Naive thymus-derived CD8-positive, alpha-beta T cell (primary cell): Measurements from ENCODE around the gene GNAI3. TPM values are rescaled to one million over a fixed set of nuclear protein-coding genes. Genes with fewer than 3 reads are reported as not detected.

Source experiments
- ATAC-seq, 2 donors: fragments of 150-1000 bp; cut with Tn5 transposase in 1 of 2; sonication (Bioruptor Pico), chemical (Tn5 transposase) in 1 of 2; 1 replicate in 1 of 2; 2 replicates in 1 of 2; pipeline ENCODE4 v1.10.0; 2021; ENCODE audit warnings: mild to moderate bottlenecking in 2 of 2, moderate library complexity in 2 of 2
- POLR2A ChIA-PET: fragments of 350-600 bp; sonication (Branson Sonifier 250); formaldehyde crosslinking; loops from one replicate; lab custom pipeline; 2021; ENCODE audit warnings: antibody characterized with exemption; lab: Charles Lee
- DNase-seq, 10 donors: peaks; one replicate each; pipeline versions ENCODE4 v3.0.0 to v3.0.0-alpha.2; 2020 to 2022
- H3K27ac Mint-ChIP-seq, 10 donors: one replicate each; pipeline ENCODE4 v1.8.0; 2020 to 2022; ENCODE audit warnings: mild to moderate bottlenecking in 10 of 10, mixed read lengths in 10 of 10, moderate library complexity in 4 of 10, inconsistent platforms in 1 of 10
- H3K27me3 Mint-ChIP-seq, 5 donors: one replicate each; pipeline ENCODE4 v1.8.0; 2021 to 2022; ENCODE audit warnings: mixed read lengths in 5 of 5
- H3K36me3 Mint-ChIP-seq, 3 donors: one replicate each; pipeline ENCODE4 v1.8.0; 2020 to 2022; ENCODE audit warnings: mixed read lengths in 3 of 3, mild to moderate bottlenecking in 2 of 3, inconsistent platforms in 1 of 3
- H3K4me1 Mint-ChIP-seq, 4 donors: one replicate each; pipeline ENCODE4 v1.8.0; 2021 to 2022; ENCODE audit warnings: mixed read lengths in 4 of 4
- H3K4me3 Mint-ChIP-seq, 10 donors: one replicate each; pipeline ENCODE4 v1.8.0; 2020 to 2022; ENCODE audit warnings: mild to moderate bottlenecking in 10 of 10, mixed read lengths in 10 of 10, moderate library complexity in 6 of 10, inconsistent platforms in 1 of 10
- H3K9me3 Mint-ChIP-seq, 9 donors: one replicate each; pipeline ENCODE4 v1.8.0; 2020 to 2022; ENCODE audit warnings: mixed read lengths in 9 of 9, mild to moderate bottlenecking in 3 of 9, inconsistent platforms in 1 of 9, moderate library complexity in 1 of 9
- polyA plus RNA-seq, 3 donors: library from polyadenylated mRNA; unstranded; fragments of 300-500 nt; fragmentation: Illumina TruSeq; gene quantifications; one replicate each; pipeline ENCODE4 v1.2.3, GENCODE V29; 2021
- total RNA-seq, 8 experiments: library from RNA in 2 of 8; stranded (reverse) in 2 of 8; gene quantifications; one replicate each; pipeline ENCODE4 v1.2.3 and lab custom pipeline; 2021 to 2026

Gene GNAI3
- total and polyA plus RNA-seq, 5 experiments from 2014 or later: 6.8 to 7.7 (median 7.3) TPM

DNA sequence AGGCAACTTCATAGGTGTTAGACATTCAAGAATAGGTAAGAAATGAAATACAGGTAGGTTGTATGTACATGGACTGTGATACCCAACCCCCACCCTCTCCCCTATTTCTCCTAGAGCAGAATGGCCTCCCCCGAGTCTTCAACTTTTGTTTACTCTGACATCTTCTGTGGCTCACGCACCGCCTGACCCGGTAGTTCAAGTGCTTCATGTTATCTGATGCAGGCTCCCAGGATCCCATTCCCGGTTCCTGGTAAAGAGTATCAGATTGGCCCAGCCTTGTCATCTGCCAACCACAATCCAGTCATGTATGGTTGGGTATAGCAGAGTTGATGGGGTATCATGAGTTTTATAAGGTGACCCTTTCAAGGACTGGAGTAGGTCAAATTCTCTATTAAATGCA lies 9.1 kb downstream of the GNAI3 start:
- Mint-ChIP-seq H3K27ac (peak overlapping the region in 1 of 10 donors; percentile 35), H3K27me3 (no peaks in the 10 kb centered on the region), H3K9me3 (no peaks in the 10 kb centered on the region), H3K4me3 (peak overlapping the region in 2 of 10 donors; percentile 23 to 26), H3K36me3 (peaks cover 0 to 19% (median 0%) of the 10 kb centered on the region in 3 donors), H3K4me1 (peaks cover 33 to 92% (median 85%) of the 10 kb centered on the region in 4 donors)
- POLR2A ChIA-PET: no interaction called here
- DNase-seq (no peak), ATAC-seq (no peak)

DNA sequence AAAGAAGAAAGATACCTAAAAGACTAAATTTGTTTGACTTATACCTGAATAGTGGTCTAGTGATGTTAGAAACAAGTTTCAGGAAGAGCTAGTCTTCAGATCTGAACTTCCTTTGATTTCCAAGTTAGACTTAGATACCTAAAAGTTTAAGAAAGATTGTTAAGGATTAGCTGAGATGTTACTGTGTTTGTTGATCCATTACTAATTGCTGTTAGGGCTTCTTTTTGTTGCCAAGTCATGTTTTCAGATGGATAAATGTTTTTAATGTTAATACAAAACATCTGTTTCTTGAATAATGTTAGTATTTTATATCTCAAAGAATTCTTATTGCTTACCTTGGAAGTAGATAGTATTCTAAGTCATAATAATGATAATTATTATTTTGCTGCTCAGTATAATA lies 11.6 kb downstream of the GNAI3 start:
- POLR2A ChIA-PET: interaction anchor here (0.6 to 2.1 kb wide), 3 partner anchors 11 to 65 kb away, joined by 3 to 11 read pairs (median 4); partner anchors contain the start of gene GNAI3
- Mint-ChIP-seq H3K27me3 (no peaks in the 10 kb centered on the region), H3K4me3 (peak overlapping the region in 4 of 10 donors; percentile 17 to 45 (median 26)), H3K27ac (peak overlapping the region in 7 of 10 donors; percentile 2 to 58 (median 25)), H3K9me3 (no peaks in the 10 kb centered on the region), H3K4me1 (peaks cover 27 to 90% (median 87%) of the 10 kb centered on the region in 4 donors), H3K36me3 (peaks cover 0 to 4% (median 0%) of the 10 kb centered on the region in 3 donors)
- ATAC-seq (no peak), DNase-seq (no peak)

DNA sequence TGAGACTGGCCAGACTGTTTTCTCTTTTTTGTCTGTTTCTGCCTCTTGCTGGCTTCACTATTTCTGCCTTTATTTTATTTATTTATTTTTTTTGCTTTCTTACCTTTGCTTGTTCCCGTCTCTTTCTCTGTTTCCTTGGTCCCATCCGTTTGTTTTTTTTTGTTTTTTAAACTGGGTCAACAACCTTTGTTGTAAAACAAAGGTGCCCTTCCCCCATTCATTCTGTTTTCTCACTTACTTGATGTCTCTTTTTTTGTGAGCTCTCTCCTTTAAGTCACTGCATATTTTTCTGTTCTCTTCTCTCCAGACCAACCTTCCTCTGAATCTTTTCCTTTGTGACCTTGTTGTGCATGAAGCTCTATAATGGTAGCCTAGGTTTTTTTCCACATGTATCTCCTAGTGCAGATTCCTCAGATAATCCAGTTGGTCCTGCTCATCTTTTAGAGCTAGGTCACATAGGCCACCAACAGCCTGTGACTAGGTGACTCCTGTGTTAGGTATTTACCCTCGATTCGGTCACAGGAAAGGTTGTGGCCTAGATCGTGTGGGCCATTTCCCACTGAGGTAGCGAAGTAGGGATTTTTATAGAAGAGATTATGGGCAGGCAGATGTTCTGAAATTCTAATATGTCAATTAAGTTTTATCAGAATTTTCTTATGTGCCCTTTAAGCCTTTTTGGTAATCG lies 15.9 kb downstream of the GNAI3 start:
- Mint-ChIP-seq H3K9me3 (no peaks in the 10 kb centered on the region), H3K36me3 (no peaks in the 10 kb centered on the region), H3K27me3 (no peaks in the 10 kb centered on the region), H3K27ac (peak overlapping the region in 4 of 10 donors; percentile 6 to 37 (median 15)), H3K4me1 (peaks cover 31 to 81% (median 70%) of the 10 kb centered on the region in 4 donors), H3K4me3 (peak overlapping the region in 2 of 10 donors; percentile 0 to 12)
- no peak for DNase-seq
- ATAC-seq: no peak
- POLR2A ChIA-PET: interaction anchor here (1.0 kb wide), 1 partner anchor 15 kb away, joined by 3 read pairs; no protein-coding TSS in a partner anchor

DNA sequence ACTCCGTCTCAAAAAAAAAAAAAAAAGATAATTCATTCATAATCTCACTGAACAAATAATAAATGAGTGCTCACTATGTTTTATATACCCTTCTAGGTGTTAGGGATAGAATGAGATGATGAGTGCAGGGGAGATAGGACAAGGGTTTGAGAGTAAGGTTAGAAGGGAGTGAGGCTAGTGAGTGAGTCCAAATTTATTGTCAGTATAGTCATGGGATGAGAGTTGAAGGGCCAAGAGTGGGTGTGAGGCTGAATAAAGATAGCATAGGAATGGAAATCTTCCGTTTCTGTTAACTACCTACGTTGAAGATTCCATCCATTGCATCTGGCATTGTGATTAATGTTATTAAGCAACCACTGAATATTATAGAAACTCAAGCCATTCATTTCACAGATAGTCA lies 16.8 kb downstream of the GNAI3 start:
- Mint-ChIP-seq H3K9me3 (no peaks in the 10 kb centered on the region), H3K4me3 (no peak overlapping the region), H3K27me3 (no peaks in the 10 kb centered on the region), H3K4me1 (peaks cover 27 to 73% (median 61%) of the 10 kb centered on the region in 4 donors), H3K36me3 (no peaks in the 10 kb centered on the region), H3K27ac (peak overlapping the region in 2 of 10 donors; percentile 44 to 54)
- POLR2A ChIA-PET: no interaction called here
- ATAC-seq (no peak), DNase-seq (no peak)

DNA sequence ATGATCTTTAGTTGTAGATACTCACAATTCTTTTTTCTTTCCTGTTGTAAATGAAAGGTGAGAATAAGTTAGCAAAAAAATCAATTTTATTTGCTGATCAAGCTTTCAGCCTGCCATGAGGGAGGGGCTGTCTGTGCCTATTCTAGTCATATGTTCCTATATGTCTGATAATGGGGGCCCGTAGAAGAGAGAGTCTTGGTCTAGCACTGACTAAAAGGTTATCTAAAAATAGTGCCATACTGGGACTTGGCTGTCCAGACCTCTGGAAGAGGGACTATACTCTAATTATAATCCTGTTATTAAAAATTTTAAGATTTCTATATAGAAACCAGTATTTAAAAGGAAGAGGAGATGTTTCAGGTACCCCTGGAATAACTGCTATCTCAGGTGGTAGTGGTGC lies 18.6 kb downstream of the GNAI3 start:
- H3K27me3 Mint-ChIP-seq: no peaks in the 10 kb centered on the region
- POLR2A ChIA-PET: no interaction called here
- H3K27ac Mint-ChIP-seq: peak overlapping the region in 2 of 10 donors; percentile 0 to 49

DNA sequence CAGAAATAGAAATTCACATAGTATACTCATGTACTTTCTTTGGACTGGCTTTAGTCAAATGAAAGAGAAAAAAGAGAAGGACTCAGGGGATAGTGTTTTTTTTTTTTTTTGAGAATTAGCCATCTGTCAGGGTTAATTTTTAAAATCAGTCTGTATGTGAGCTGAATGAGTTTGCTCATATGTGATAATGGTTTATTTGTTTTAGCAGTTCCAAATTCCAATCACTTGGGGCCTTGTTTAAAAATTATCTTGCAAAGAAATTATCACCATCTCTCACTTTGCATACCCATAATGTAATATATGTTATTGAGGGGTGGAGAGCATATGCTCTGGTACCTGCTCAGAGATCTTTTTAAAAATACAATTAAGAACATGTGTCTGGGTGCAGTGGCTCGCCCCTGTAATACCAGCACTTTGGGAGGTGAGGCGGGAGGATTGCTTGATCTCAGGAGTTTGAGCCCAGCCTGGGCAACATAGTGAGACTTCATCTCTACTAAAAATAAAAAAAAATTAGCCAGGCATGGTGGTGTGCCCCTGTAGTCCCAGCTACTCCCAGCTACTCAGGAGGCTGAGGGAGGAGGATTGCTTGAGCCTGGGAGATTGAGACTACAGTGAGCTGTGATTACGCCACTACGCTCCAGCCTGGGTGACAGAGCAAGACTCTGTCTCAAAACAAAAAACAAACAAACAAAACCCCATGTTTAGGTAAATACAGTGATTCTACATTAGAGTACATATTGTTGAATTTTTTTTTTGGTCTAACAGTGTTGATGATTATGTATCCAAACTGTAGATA lies 19.7 kb downstream of the GNAI3 start:
- peaks cover 0 to 6% (median 0%) of the 10 kb centered on the region in 3 donors for H3K36me3 Mint-ChIP-seq
- H3K9me3 Mint-ChIP-seq: no peaks in the 10 kb centered on the region

More for the DNA sequence above, 18.6 kb downstream of the GNAI3 start:
- peaks cover 21 to 56% (median 45%) of the 10 kb centered on the region in 4 donors for H3K4me1 Mint-ChIP-seq
- no peaks in the 10 kb centered on the region for H3K9me3 Mint-ChIP-seq
- no peak overlapping the region for H3K4me3 Mint-ChIP-seq
- H3K36me3 Mint-ChIP-seq: no peaks in the 10 kb centered on the region
- DNase-seq: no peak
- no peak for ATAC-seq

DNA sequence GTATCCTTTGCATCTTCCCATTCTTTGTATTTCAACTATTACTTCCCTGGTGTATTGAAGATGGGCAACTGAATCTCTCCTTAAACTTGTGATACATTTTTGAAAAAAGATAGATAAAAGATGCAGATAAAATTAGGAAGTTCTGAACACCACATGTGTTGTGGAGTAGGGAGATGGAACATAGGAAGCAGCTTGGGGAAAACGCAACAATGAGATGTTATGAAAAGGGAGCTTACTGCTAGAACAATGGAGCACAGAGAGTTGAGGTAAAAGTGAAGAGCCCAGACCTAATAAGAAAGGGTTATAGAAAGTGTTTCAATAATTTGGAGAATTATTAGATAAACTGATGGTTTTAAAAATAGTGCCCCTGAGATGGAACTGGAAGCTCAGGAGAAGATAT lies 20.9 kb downstream of the GNAI3 start:
- no peak overlapping the region for H3K4me3 Mint-ChIP-seq
- ATAC-seq (no peak), DNase-seq (no peak)
- peaks cover 24 to 45% (median 40%) of the 10 kb centered on the region in 4 donors for H3K4me1 Mint-ChIP-seq
- no peaks in the 10 kb centered on the region for H3K9me3 Mint-ChIP-seq
- POLR2A ChIA-PET: interaction anchor here (0.6 kb wide), 1 partner anchor 26 kb away, joined by 4 read pairs; no protein-coding TSS in a partner anchor
- peaks cover 0 to 13% (median 0%) of the 10 kb centered on the region in 3 donors for H3K36me3 Mint-ChIP-seq
- no peaks in the 10 kb centered on the region for H3K27me3 Mint-ChIP-seq
- no peak overlapping the region for H3K27ac Mint-ChIP-seq

More for the DNA sequence above, 19.7 kb downstream of the GNAI3 start:
- H3K4me3 Mint-ChIP-seq: no peak overlapping the region
- peak overlapping the region in 3 of 10 donors; percentile 16 to 70 (median 62) for H3K27ac Mint-ChIP-seq
- DNase-seq (no peak), ATAC-seq (no peak)
- H3K4me1 Mint-ChIP-seq: peaks cover 29 to 55% (median 45%) of the 10 kb centered on the region in 4 donors
- POLR2A ChIA-PET: interaction anchor here (0.6 to 0.7 kb wide), 2 partner anchors 40 to 205 kb away, joined by 3 to 5 read pairs; no protein-coding TSS in a partner anchor
- H3K27me3 Mint-ChIP-seq: no peaks in the 10 kb centered on the region

DNA sequence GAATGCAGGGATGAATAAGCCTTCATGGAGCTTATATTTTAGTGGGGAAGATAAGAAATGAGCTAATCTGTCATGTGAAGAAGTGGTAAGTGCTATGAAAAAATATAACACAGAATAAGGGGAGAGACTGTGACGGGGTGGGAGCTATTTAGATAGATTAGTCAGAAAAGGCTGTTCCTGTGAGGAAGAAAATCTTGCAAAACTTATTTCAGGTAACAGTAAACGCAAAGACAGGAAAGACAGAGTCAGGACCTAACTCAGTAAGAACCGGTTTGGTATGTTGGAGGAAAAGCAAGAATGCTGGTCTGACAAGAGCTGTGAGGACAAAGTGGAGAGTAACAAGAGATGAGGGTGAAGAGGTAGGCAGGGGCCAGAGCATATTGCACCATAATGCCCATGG lies 22.0 kb downstream of the GNAI3 start:
- H3K36me3 Mint-ChIP-seq: peaks cover 0 to 20% (median 0%) of the 10 kb centered on the region in 3 donors
- no peak overlapping the region for H3K27ac Mint-ChIP-seq
- no peak for ATAC-seq
- H3K9me3 Mint-ChIP-seq: no peaks in the 10 kb centered on the region
- H3K27me3 Mint-ChIP-seq: no peaks in the 10 kb centered on the region
- POLR2A ChIA-PET: no interaction called here
- H3K4me1 Mint-ChIP-seq: peaks cover 22 to 38% (median 33%) of the 10 kb centered on the region in 4 donors
- no peak for DNase-seq
- no peak overlapping the region for H3K4me3 Mint-ChIP-seq

DNA sequence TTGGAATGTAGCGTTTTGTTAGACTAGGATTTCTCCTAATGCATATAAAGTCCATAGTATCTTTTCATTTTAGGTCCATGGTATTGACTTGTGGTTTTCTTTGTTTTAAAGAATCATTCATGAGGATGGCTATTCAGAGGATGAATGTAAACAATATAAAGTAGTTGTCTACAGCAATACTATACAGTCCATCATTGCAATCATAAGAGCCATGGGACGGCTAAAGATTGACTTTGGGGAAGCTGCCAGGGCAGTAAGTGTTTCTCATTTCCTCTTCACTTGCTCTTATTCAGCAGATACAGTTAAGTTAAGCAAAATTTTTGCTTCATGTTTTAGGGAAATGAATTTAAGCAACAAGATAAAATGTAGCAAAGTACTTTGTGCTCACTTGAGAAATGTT lies 25.4 kb downstream of the GNAI3 start:
- POLR2A ChIA-PET: no interaction called here
- no peak overlapping the region for H3K4me3 Mint-ChIP-seq

DNA sequence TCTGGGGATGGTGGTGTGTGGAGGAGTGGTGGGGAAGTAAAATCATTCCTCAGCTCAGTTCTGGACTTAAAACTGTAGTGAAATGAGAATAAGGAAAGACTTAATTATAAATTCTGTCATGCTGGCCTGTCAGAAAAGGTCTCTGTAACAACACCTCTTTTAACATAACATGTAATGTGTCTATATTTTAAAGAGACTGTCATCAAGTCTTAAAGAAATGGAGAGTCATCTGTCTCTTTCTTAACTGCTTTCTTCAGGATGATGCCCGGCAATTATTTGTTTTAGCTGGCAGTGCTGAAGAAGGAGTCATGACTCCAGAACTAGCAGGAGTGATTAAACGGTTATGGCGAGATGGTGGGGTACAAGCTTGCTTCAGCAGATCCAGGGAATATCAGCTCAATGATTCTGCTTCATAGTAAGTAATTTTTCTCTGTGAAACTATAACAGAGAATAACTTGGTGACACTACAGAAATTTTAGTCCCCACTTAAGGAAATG lies 30.6 kb downstream of the GNAI3 start:
- no peaks in the 10 kb centered on the region for H3K27me3 Mint-ChIP-seq
- H3K36me3 Mint-ChIP-seq: peaks cover 9 to 85% (median 10%) of the 10 kb centered on the region in 3 donors
- H3K27ac Mint-ChIP-seq: peak overlapping the region in 4 of 10 donors; percentile 14 to 39 (median 18)
- H3K9me3 Mint-ChIP-seq: no peaks in the 10 kb centered on the region
- peaks cover 0 to 7% (median 3%) of the 10 kb centered on the region in 4 donors for H3K4me1 Mint-ChIP-seq
- H3K4me3 Mint-ChIP-seq: no peak overlapping the region
- ATAC-seq (no peak), DNase-seq (no peak)
- POLR2A ChIA-PET: interaction anchor here (0.6 kb wide), 1 partner anchor 95 kb away, joined by 3 read pairs; no protein-coding TSS in a partner anchor

More for the DNA sequence above, 25.4 kb downstream of the GNAI3 start:
- ATAC-seq (no peak), DNase-seq (no peak)
- Mint-ChIP-seq H3K9me3 (no peaks in the 10 kb centered on the region), H3K4me1 (peaks cover 10 to 21% (median 12%) of the 10 kb centered on the region in 4 donors), H3K27me3 (no peaks in the 10 kb centered on the region), H3K36me3 (peaks cover 0 to 48% (median 3%) of the 10 kb centered on the region in 3 donors), H3K27ac (peak overlapping the region in 3 of 10 donors; percentile 22 to 47 (median 28))

DNA sequence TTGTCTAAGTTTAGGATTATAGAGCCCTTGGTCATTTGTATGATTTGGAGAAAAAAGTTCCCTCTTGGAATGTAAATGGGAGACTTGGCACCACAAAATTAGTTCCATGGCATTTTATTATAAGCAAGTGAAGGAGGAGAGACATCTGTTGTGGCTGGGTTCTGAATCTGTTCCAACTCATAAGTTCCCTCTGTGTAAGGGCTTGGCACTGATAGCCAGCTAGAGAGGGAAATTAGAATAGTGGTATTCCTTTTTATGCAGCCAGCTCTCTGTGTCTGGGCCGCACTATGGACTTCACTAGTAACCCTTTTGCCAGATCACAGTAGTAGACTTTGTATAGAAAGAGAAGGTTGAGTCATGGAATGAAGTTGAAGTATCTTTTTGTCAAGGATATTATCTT lies 31.1 kb downstream of the GNAI3 start:
- peaks cover 9 to 89% (median 12%) of the 10 kb centered on the region in 3 donors for H3K36me3 Mint-ChIP-seq

DNA sequence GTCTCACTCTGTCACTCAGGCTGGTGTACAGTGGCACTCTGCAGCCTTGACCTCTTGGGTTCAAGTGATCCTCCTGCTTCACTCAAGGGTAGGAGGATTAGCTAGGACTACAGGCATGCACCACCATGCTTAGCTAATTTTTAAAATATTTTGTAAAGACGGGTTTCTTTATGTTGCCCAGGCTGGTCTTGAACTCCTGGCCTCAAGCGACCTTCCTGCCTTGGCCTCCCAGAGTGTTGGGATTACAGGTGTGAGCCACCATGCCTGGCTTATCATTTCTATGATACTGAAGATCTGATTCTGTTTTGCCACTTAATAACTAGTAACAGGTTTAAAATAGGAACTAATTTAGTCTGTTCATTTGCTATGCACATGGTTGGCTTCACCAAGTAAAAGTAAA lies 33.6 kb downstream of the GNAI3 start:
- ATAC-seq (no peak), DNase-seq (no peak)
- Mint-ChIP-seq H3K27ac (no peak overlapping the region), H3K4me1 (peaks cover 0 to 5% (median 1%) of the 10 kb centered on the region in 4 donors), H3K36me3 (peaks cover 15 to 87% (median 25%) of the 10 kb centered on the region in 3 donors), H3K9me3 (no peaks in the 10 kb centered on the region), H3K4me3 (no peak overlapping the region), H3K27me3 (no peaks in the 10 kb centered on the region)
- POLR2A ChIA-PET: no interaction called here

More for the DNA sequence above, 31.1 kb downstream of the GNAI3 start:
- no peak for DNase-seq
- ATAC-seq: no peak
- no peaks in the 10 kb centered on the region for H3K27me3 Mint-ChIP-seq
- H3K4me1 Mint-ChIP-seq: peaks cover 0 to 7% (median 2%) of the 10 kb centered on the region in 4 donors
- POLR2A ChIA-PET: interaction anchor here (0.6 kb wide), 1 partner anchor 95 kb away, joined by 3 read pairs; no protein-coding TSS in a partner anchor
- no peaks in the 10 kb centered on the region for H3K9me3 Mint-ChIP-seq
- no peak overlapping the region for H3K4me3 Mint-ChIP-seq
- H3K27ac Mint-ChIP-seq: peak overlapping the region in 1 of 10 donors; percentile 17
